Superior temporal gyrus (tissue), 1 donor: ENCODE measurements around the gene DNAH3.
A peak's percentile ranks its signal among the peaks of the same experiment; 100 is the strongest.

Experiments used
- DNase-seq: peaks from one replicate; pipeline ENCODE4 v3.0.0-alpha.2; 2016; ENCODE audit errors: extremely low spot score

The DNAH3 gene

GRCh38 chr16:20904507-20905081, 246.1 kb downstream of the DNAH3 start:
- no peak for DNase-seq

GRCh38 chr16:20903899-20904506, 246.6 kb downstream of the DNAH3 start:
- no peak for DNase-seq

- DNase-seq = no peak
These were observed 247.3 kb downstream of the DNAH3 start for GRCh38 chr16:20903116-20903898.

GRCh38 chr16:20902426-20902825, 248.2 kb downstream of the DNAH3 start:
- DNase-seq = no peak

GRCh38 chr16:20901436-20902112, 249.1 kb downstream of the DNAH3 start:
- peak; percentile 60 for DNase-seq

- no peak for DNase-seq
These were observed 249.6 kb downstream of the DNAH3 start for GRCh38 chr16:20901068-20901435.

GRCh38 chr16:20900299-20901067, 250.2 kb downstream of the DNAH3 start, which contains the start of the genes DCUN1D3 and LYRM1:
Gene DCUN1D3 (minus strand): TSS chr16:20900358. CDS start chr16:20862538, 37,820 bp downstream.
Gene LYRM1 (plus strand): TSS chr16:20900771. CDS start chr16:20915556, 14,785 bp downstream.
- peak; percentile 98 for DNase-seq

- DNase-seq = no peak
These were observed 251.0 kb downstream of the DNAH3 start for GRCh38 chr16:20899477-20900298.

GRCh38 chr16:20899071-20899470, 251.6 kb downstream of the DNAH3 start:
- DNase-seq = peak; percentile 40

- DNase-seq = no peak
These were observed 252.7 kb downstream of the DNAH3 start for GRCh38 chr16:20897922-20898321.

GRCh38 chr16:20897253-20897897, 253.3 kb downstream of the DNAH3 start:
- DNase-seq = no peak

- no peak for DNase-seq
These were observed 256.3 kb downstream of the DNAH3 start for GRCh38 chr16:20894388-20894787.

GRCh38 chr16:20889625-20890275, 260.9 kb downstream of the DNAH3 start:
- no peak for DNase-seq

- no peak for DNase-seq
These were observed 263.4 kb downstream of the DNAH3 start for GRCh38 chr16:20887207-20887606.

GRCh38 chr16:20886320-20886719, 264.3 kb downstream of the DNAH3 start:
- no peak for DNase-seq

- no peak for DNase-seq
These were observed 266.4 kb downstream of the DNAH3 start for GRCh38 chr16:20884240-20884556.

- DNase-seq = no peak
These were observed 266.9 kb downstream of the DNAH3 start for GRCh38 chr16:20883554-20884239.
